Activated CD8-positive, alpha-beta memory T cell treated with anti-CD3 and anti-CD28 coated beads, Interleukin-2, amount 50 U/mL, for 1 hour (primary cell): Measurements from ENCODE around the gene CTIF.
"Not testable (repeated sequence)": the region's sequence is repeated elsewhere in the genome, so short reads cannot be mapped to it uniquely, and the experiment has no call there.

Experiments
- DNase-seq: peaks from one replicate; pipeline ENCODE4 v3.0.0-alpha.2; 2020; ENCODE audit errors: extremely low read depth

The CTIF gene

GRCh38 chr18:48538531-48539405 lies at the start of gene CTIF:
Gene CTIF, plus strand, starts transcription at chr18:48539031. Its CDS starts 80,535 bp downstream, at chr18:48619566.
- DNase-seq: no peak

- no peak for DNase-seq
Measured at GRCh38 chr18:48490641-48491293, 48.1 kb upstream of the CTIF start.

GRCh38 chr18:48492880-48493279 lies 46.0 kb upstream of the CTIF start:
- DNase-seq: no peak

- DNase-seq: no peak
Measured at GRCh38 chr18:48493434-48494230, 45.2 kb upstream of the CTIF start.

- no peak for DNase-seq
Measured at GRCh38 chr18:48497863-48498262, 41.0 kb upstream of the CTIF start.

- DNase-seq: no peak
Measured at GRCh38 chr18:48500517-48500916, 38.3 kb upstream of the CTIF start.

- no peak for DNase-seq
Measured at GRCh38 chr18:48502906-48503305, 35.9 kb upstream of the CTIF start.

GRCh38 chr18:48504819-48505218 lies 34.0 kb upstream of the CTIF start:
- DNase-seq: no peak

GRCh38 chr18:48506983-48507568 lies 31.8 kb upstream of the CTIF start:
- not testable (repeated sequence) for DNase-seq

GRCh38 chr18:48512498-48512897 lies 26.3 kb upstream of the CTIF start:
- DNase-seq: not testable (repeated sequence)

GRCh38 chr18:48514786-48515185 lies 24.0 kb upstream of the CTIF start:
- no peak for DNase-seq

- DNase-seq: no peak
Measured at GRCh38 chr18:48517048-48517447, 21.8 kb upstream of the CTIF start.

- no peak for DNase-seq
Measured at GRCh38 chr18:48519431-48520100, 19.3 kb upstream of the CTIF start.

- no peak for DNase-seq
Measured at GRCh38 chr18:48521723-48522122, 17.1 kb upstream of the CTIF start.

- no peak for DNase-seq
Measured at GRCh38 chr18:48525671-48526070, 13.2 kb upstream of the CTIF start.

- no peak for DNase-seq
Measured at GRCh38 chr18:48527461-48527860, 11.4 kb upstream of the CTIF start.

- no peak for DNase-seq
Measured at GRCh38 chr18:48528861-48529260, 10.0 kb upstream of the CTIF start.

- no peak for DNase-seq
Measured at GRCh38 chr18:48529796-48530195, 9.0 kb upstream of the CTIF start.

- no peak for DNase-seq
Measured at GRCh38 chr18:48530399-48531081, 8.3 kb upstream of the CTIF start.

GRCh38 chr18:48531082-48531403 lies 7.8 kb upstream of the CTIF start:
- no peak for DNase-seq

- DNase-seq: no peak
Measured at GRCh38 chr18:48531908-48532307, 6.9 kb upstream of the CTIF start.
